ENCODE results near the gene MYBPH. TPM values are rescaled to one million over a fixed set of nuclear protein-coding genes. Genes with fewer than 3 reads are reported as not detected.

The MYBPH gene
- total RNA-seq, 6 experiments from 2014 or later: not detected

GRCh38 chr1:203126151-203126865, 49.3 kb downstream of the MYBPH start:
- H3K4me3 Mint-ChIP-seq: peak overlapping the region; percentile 80; the same call in 1 of the 2 replicates
- TF ChIP-seq CTCF (IDR thresholded peaks at IDR 0.05): peak; percentile 73
- no peaks in the 10 kb centered on the region for H3K36me3 Mint-ChIP-seq (ENCODE audit: low read depth)
- H3K4me1 Mint-ChIP-seq (ENCODE audit: low read depth): peaks cover 34% of the 10 kb centered on the region
- H3K9me3 Mint-ChIP-seq: no peaks in the 10 kb centered on the region
- peak; percentile 17 for DNase-seq
- H3K27ac Mint-ChIP-seq: no peak overlapping the region
- H3K27me3 Mint-ChIP-seq (ENCODE audit: insufficient read depth): peaks cover 26% of the 10 kb centered on the region

GRCh38 chr1:203124546-203125317, 50.9 kb downstream of the MYBPH start:
- no peak for TF ChIP-seq CTCF (IDR thresholded peaks at IDR 0.05)
- H3K27ac Mint-ChIP-seq: no peak overlapping the region
- no peaks in the 10 kb centered on the region for H3K36me3 Mint-ChIP-seq (ENCODE audit: low read depth)
- no peaks in the 10 kb centered on the region for H3K9me3 Mint-ChIP-seq
- H3K4me3 Mint-ChIP-seq: no peak overlapping the region
- peaks cover 28% of the 10 kb centered on the region for H3K27me3 Mint-ChIP-seq (ENCODE audit: insufficient read depth)
- peaks cover 34% of the 10 kb centered on the region for H3K4me1 Mint-ChIP-seq (ENCODE audit: low read depth)
- no peak for DNase-seq

GRCh38 chr1:203124011-203124410, 51.6 kb downstream of the MYBPH start:
- Mint-ChIP-seq H3K27ac (no peak overlapping the region), H3K9me3 (no peaks in the 10 kb centered on the region), H3K4me1 (ENCODE audit: low read depth) (peaks cover 34% of the 10 kb centered on the region)

GRCh38 chr1:203122159-203122558, 53.5 kb downstream of the MYBPH start:
- peaks cover 36% of the 10 kb centered on the region for H3K27me3 Mint-ChIP-seq (ENCODE audit: insufficient read depth)

More at GRCh38 chr1:203124011-203124410, 51.6 kb downstream of the MYBPH start:
- DNase-seq: no peak
- H3K4me3 Mint-ChIP-seq: no peak overlapping the region
- no peak for TF ChIP-seq CTCF (IDR thresholded peaks at IDR 0.05)
- H3K36me3 Mint-ChIP-seq (ENCODE audit: low read depth): no peaks in the 10 kb centered on the region
- H3K27me3 Mint-ChIP-seq (ENCODE audit: insufficient read depth): peaks cover 27% of the 10 kb centered on the region

More at GRCh38 chr1:203122159-203122558, 53.5 kb downstream of the MYBPH start:
- Mint-ChIP-seq H3K36me3 (ENCODE audit: low read depth) (no peaks in the 10 kb centered on the region), H3K27ac (no peak overlapping the region), H3K4me3 (no peak overlapping the region), H3K4me1 (ENCODE audit: low read depth) (peaks cover 26% of the 10 kb centered on the region), H3K9me3 (no peaks in the 10 kb centered on the region)
- no peak for TF ChIP-seq CTCF (IDR thresholded peaks at IDR 0.05)
- no peak for DNase-seq
